ENCODE data around the gene MARCHF10. TPM values are rescaled to one million over a fixed set of nuclear protein-coding genes. Genes with fewer than 3 reads are reported as not detected.

The MARCHF10 gene
- total RNA-seq, 1 experiment from 2014 or later, result 8.0 TPM

GRCh38 chr17:62712171-62712581, 95.9 kb downstream of the MARCHF10 start:
- intact Hi-C loops (cut with micrococcal nuclease; ENCODE audit: unreplicated experiment), result no loop called here
- Histone ChIP-seq H3K4me1 (replicated peaks; ENCODE audit: insufficient read depth) (no peaks in the 10 kb centered on the region), H2AFZ (no peak overlapping the region), H3K4me2 (no peak overlapping the region), H3K36me3 (ENCODE audit: low read depth) (peaks cover 15% of the 10 kb centered on the region; the same call in 1 of the 2 replicates), H3K9me2 (ENCODE audit: insufficient read depth) (no peaks in the 10 kb centered on the region), H3K4me3 (no peak overlapping the region), H3K27ac (no peak overlapping the region), H3K79me2 (ENCODE audit: low read depth) (peaks cover 7% of the 10 kb centered on the region; the same call in 1 of the 2 replicates), H3K27me3 (ENCODE audit: insufficient read depth, low read depth) (no peaks in the 10 kb centered on the region), H3F3A (ENCODE audit: insufficient read depth, low read depth) (peaks cover 11% of the 10 kb centered on the region; the same call in 1 of the 2 replicates), H4K20me1 (ENCODE audit: insufficient read depth) (no peaks in the 10 kb centered on the region), H3K9me3 (ENCODE audit: insufficient read depth, low read depth) (peaks cover 14% of the 10 kb centered on the region)
- ChIA-PET CTCF (no interaction called here), POLR2A (ENCODE audit: unreplicated experiment) (no interaction called here)
- DNase-seq, result no peak
- TF ChIP-seq, protein P1, sequence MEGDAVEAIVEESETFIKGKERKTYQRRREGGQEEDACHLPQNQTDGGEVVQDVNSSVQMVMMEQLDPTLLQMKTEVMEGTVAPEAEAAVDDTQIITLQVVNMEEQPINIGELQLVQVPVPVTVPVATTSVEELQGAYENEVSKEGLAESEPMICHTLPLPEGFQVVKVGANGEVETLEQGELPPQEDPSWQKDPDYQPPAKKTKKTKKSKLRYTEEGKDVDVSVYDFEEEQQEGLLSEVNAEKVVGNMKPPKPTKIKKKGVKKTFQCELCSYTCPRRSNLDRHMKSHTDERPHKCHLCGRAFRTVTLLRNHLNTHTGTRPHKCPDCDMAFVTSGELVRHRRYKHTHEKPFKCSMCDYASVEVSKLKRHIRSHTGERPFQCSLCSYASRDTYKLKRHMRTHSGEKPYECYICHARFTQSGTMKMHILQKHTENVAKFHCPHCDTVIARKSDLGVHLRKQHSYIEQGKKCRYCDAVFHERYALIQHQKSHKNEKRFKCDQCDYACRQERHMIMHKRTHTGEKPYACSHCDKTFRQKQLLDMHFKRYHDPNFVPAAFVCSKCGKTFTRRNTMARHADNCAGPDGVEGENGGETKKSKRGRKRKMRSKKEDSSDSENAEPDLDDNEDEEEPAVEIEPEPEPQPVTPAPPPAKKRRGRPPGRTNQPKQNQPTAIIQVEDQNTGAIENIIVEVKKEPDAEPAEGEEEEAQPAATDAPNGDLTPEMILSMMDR (conservative IDR thresholded peaks at IDR 0.05), result no peak
- TF ChIP-seq EZH2 (IDR thresholded peaks at IDR 0.05; ENCODE audit: low read depth), result no peak
- no TSS peak for BruUV-seq (replicated peaks)

GRCh38 chr17:62708587-62708986, 99.5 kb downstream of the MARCHF10 start:
- Histone ChIP-seq H2AFZ (no peak overlapping the region), H3K9me2 (ENCODE audit: insufficient read depth) (no peaks in the 10 kb centered on the region), H3K4me2 (no peak overlapping the region), H3K9me3 (ENCODE audit: insufficient read depth, low read depth) (peaks cover 14% of the 10 kb centered on the region), H3K36me3 (ENCODE audit: low read depth) (peaks cover 15% of the 10 kb centered on the region; the same call in 1 of the 2 replicates), H4K20me1 (ENCODE audit: insufficient read depth) (no peaks in the 10 kb centered on the region), H3K4me1 (replicated peaks; ENCODE audit: insufficient read depth) (peaks cover 9% of the 10 kb centered on the region), H3K27ac (no peak overlapping the region), H3K27me3 (ENCODE audit: insufficient read depth, low read depth) (no peaks in the 10 kb centered on the region), H3K4me3 (no peak overlapping the region), H3K79me2 (ENCODE audit: low read depth) (peaks cover 35% of the 10 kb centered on the region), H3F3A (ENCODE audit: insufficient read depth, low read depth) (peaks cover 24% of the 10 kb centered on the region)
- CTCF ChIA-PET, result no interaction called here
- DNase-seq, result no peak
- intact Hi-C loops (cut with micrococcal nuclease; ENCODE audit: unreplicated experiment), result loop anchor here (10.0 kb wide), 1 partner anchor 186 kb away; no protein-coding TSS in a partner anchor
- BruUV-seq (replicated peaks), result no TSS peak
- no peak for TF ChIP-seq EZH2 (IDR thresholded peaks at IDR 0.05; ENCODE audit: low read depth)
- TF ChIP-seq, protein P1 (conservative IDR thresholded peaks at IDR 0.05), result no peak
- POLR2A ChIA-PET (ENCODE audit: unreplicated experiment), result no interaction called here

- intact Hi-C loops (cut with micrococcal nuclease; ENCODE audit: unreplicated experiment), result loop anchor here (10.0 kb wide), 1 partner anchor 187 kb away; no protein-coding TSS in a partner anchor
- no peak overlapping the region for H3K4me3 ChIP-seq
- H3K27me3 ChIP-seq (ENCODE audit: insufficient read depth, low read depth), result no peaks in the 10 kb centered on the region
- H3K4me2 ChIP-seq, result peak overlapping the region; percentile 96; the same call in 1 of the 2 replicates
- H3K27ac ChIP-seq, result no peak overlapping the region
- POLR2A ChIA-PET (ENCODE audit: unreplicated experiment), result no interaction called here
- TF ChIP-seq, protein P1 (conservative IDR thresholded peaks at IDR 0.05), result no peak
- no peak for TF ChIP-seq EZH2 (IDR thresholded peaks at IDR 0.05; ENCODE audit: low read depth)
- H4K20me1 ChIP-seq (ENCODE audit: insufficient read depth), result no peaks in the 10 kb centered on the region
- no peak overlapping the region for H2AFZ ChIP-seq
- peaks cover 14% of the 10 kb centered on the region for H3K9me3 ChIP-seq (ENCODE audit: insufficient read depth, low read depth)
- peaks cover 35% of the 10 kb centered on the region for H3K79me2 ChIP-seq (ENCODE audit: low read depth)
- H3K36me3 ChIP-seq (ENCODE audit: low read depth), result peaks cover 15% of the 10 kb centered on the region; the same call in 1 of the 2 replicates
- BruUV-seq (replicated peaks), result no TSS peak
- H3K9me2 ChIP-seq (ENCODE audit: insufficient read depth), result no peaks in the 10 kb centered on the region
- peaks cover 24% of the 10 kb centered on the region for H3F3A ChIP-seq (ENCODE audit: insufficient read depth, low read depth)
- peaks cover 21% of the 10 kb centered on the region for H3K4me1 ChIP-seq (replicated peaks; ENCODE audit: insufficient read depth)
- DNase-seq, result no peak
- CTCF ChIA-PET, result no interaction called here
Measured at GRCh38 chr17:62707425-62707739, 100.7 kb downstream of the MARCHF10 start.
